NB4 (cell line): ENCODE results near the gene SMCO4.

Experiments
- DNase-seq: peaks from one replicate; pipeline ENCODE4 v3.0.0; 2010; ENCODE audit warnings: low read depth
- H3K4me3 ChIP-seq: one replicate; pipeline ENCODE4 v1.5.1; 2011; ENCODE audit warnings: mild to moderate bottlenecking, low read depth, low read length, moderate library complexity
- CTCF ChIP-seq: IDR thresholded peaks from one replicate; pipeline ENCODE4 v1.5.1; 2012; ENCODE audit warnings: low read depth, low read length
- MAX ChIP-seq: IDR thresholded peaks from 2 replicates; pipeline ENCODE4 v1.6.1; 2011; ENCODE audit warnings: low read depth, low read length
- MYC ChIP-seq: IDR thresholded peaks from 2 replicates; pipeline ENCODE4 v1.6.1; 2011; ENCODE audit warnings: low read depth, low read length
- POLR2A ChIP-seq: IDR thresholded peaks from 2 replicates; pipeline ENCODE4 v1.6.1; 2011; ENCODE audit warnings: mild to moderate bottlenecking; ENCODE audit not compliant: insufficient read length; ENCODE audit errors: extremely low read depth

SMCO4 gene

GRCh38 chr11:93517041-93517440, 26.1 kb downstream of the SMCO4 start:
- DNase-seq, result no peak
- H3K4me3 ChIP-seq, result no peak overlapping the region
- TF ChIP-seq CTCF, result no peak
- no peak for TF ChIP-seq POLR2A
- no peak for TF ChIP-seq MYC
- no peak for TF ChIP-seq MAX

GRCh38 chr11:93515441-93516025, 27.7 kb downstream of the SMCO4 start:
- no peak overlapping the region for H3K4me3 ChIP-seq
- TF ChIP-seq POLR2A, result no peak
- TF ChIP-seq MYC, result no peak
- no peak for TF ChIP-seq CTCF
- no peak for TF ChIP-seq MAX
- DNase-seq, result no peak

- H3K4me3 ChIP-seq, result no peak overlapping the region
- TF ChIP-seq CTCF (no peak), MYC (no peak), MAX (no peak), POLR2A (no peak)
- no peak for DNase-seq
Observed at GRCh38 chr11:93514712-93515111, 28.5 kb downstream of the SMCO4 start.

GRCh38 chr11:93513772-93514171, 29.4 kb downstream of the SMCO4 start:
- no peak overlapping the region for H3K4me3 ChIP-seq
- no peak for TF ChIP-seq MAX
- TF ChIP-seq MYC, result no peak
- no peak for TF ChIP-seq CTCF
- TF ChIP-seq POLR2A, result no peak
- DNase-seq, result no peak

GRCh38 chr11:93512949-93513667, 30.1 kb downstream of the SMCO4 start:
- peak; percentile 58 for DNase-seq
- H3K4me3 ChIP-seq, result no peak overlapping the region
- no peak for TF ChIP-seq POLR2A
- TF ChIP-seq MYC, result no peak
- no peak for TF ChIP-seq MAX
- TF ChIP-seq CTCF, result no peak
